GF-D8 (cell line): ENCODE data around the gene B4GALNT2.
"Not testable (repeated sequence)": the region's sequence is repeated elsewhere in the genome, so short reads cannot be mapped to it uniquely, and the experiment has no call there.

Experiments used
- DNase-seq: peaks from one replicate; lab custom pipeline; 2025; lab: John Stamatoyannopoulos, UW

Gene B4GALNT2

GRCh38 chr17:49121696-49122292, 10.8 kb upstream of the B4GALNT2 start:
- DNase-seq: no peak

DNA sequence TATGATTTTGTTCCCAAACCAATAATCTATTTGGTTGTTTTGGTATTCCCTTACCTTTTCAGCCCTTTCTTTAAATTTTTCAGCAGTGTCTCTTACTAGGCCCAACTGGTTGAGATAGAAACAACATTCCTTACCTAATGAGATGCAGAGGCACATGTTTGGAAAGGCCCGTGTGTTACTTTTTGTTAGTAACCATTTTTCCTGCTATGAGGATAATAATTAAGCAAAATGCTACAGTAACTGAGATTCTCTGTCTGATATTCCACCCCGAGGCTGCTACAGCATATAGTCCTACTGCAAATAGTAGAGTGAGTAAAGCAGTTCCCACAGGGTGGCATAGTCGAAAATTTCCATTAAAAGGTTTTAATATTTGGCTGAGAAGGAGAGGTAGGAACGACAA, 10.0 kb upstream of the B4GALNT2 start:
- no peak for DNase-seq

- no peak for DNase-seq
Observed at GRCh38 chr17:49123061-49123460, 9.5 kb upstream of the B4GALNT2 start.

DNA sequence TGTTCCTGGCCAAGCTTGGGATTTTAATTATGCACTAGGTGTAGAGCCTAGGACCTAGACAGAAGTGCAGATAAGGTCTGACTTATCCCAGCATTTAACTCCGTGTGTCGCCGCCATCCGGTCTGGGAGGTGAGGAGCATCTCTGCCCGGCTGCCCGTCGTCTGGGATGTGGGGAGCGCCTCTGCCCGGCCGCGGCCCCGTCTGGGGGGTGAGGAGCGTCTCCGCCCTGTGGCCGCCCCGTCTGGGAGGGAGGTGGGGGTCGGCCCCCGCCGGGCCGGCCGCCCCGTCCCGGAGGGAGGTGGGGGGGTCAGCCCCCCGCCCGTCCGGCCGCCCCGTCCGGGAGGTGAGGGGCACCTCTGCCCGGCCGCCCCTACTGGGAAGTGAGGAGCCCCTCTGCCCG, 7.1 kb upstream of the B4GALNT2 start:
- DNase-seq: no peak

GRCh38 chr17:49126183-49126859, 6.2 kb upstream of the B4GALNT2 start:
- not testable (repeated sequence) for DNase-seq

DNA sequence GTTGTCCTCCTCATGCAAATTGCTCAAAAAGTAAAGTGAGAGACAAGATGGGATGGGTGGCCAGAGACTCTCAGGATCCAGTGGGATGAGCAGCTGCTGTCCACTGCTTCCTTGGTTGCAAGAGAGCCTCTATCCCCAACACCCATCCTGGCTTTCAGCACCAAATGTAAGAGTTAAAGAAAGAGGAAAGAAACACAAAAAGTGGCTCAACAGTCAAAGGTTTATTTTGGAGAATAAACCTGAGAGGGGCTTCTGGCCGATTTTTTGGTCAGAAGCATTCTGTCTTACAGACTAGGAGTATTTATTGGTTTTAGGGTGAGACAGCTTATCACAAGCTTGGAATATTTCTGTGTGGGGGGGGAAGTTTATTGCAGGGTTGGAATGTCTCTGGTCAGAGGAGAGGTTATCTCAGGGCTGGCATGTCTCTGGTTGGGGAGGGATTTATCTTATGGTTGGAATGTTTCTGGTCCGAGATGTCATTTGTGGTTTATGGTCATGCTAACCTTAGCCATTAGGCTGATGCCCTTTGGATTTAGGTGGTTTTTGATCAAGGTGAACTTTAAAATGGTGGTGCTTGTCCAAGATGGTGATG, 3.1 kb upstream of the B4GALNT2 start:
- DNase-seq: not testable (repeated sequence)

DNA sequence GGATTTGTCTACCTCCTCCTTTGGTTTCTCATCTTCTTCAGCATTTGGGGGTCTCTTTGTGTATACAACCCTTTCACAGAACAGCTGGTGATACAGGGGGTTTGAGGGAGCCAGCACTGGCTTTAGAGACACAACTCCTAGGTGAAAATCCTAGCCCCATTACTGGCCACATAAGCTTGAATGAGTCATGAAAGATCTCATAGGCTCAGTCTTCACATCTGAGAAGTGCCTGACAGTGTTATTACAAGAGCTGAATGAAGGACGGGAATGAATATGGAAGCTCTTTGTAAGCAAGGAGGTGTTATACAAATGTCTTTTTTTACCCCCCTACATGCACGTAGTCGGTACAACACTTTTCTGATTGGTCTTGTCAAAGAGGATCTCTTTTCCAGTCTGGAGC, 1.7 kb upstream of the B4GALNT2 start:
- no peak for DNase-seq

GRCh38 chr17:49132317-49132698, 261 bp upstream of the B4GALNT2 start:
- no peak for DNase-seq

GRCh38 chr17:49136335-49136734, 3.8 kb downstream of the B4GALNT2 start:
- no peak for DNase-seq

GRCh38 chr17:49145654-49146053, 13.1 kb downstream of the B4GALNT2 start:
- not testable (repeated sequence) for DNase-seq

DNA sequence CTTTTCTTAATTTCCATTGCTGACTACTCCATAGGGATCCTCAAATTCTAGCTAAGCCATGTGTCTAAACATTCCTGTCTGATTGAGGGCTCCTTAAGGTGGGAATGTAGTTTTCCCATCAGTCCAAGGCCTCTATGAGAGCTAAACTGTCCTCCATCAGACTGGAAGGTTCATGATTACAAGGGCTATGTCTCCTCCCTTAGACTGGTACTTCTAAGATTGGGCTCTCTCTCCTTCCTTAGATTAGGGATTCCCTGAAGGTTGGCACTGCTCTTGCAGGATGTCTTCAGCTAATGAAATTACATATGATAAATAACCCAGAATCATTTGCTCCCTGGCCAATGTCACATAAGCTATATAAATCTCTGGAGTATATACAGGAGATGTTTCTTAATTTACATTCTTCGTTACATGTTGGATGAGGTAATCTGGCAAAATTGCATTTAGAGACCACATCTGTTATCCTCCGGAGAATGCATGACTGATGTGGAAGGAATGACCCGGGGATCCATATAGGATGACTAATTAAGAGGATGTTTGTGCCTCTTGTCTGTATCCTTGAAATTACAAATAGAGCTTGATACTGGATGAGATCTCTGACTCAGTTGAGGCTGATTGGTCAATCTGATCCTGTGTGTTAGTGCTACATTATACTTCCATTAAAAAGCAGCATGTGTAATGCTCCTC, 14.2 kb downstream of the B4GALNT2 start:
- no peak for DNase-seq

GRCh38 chr17:49148171-49148570, 15.6 kb downstream of the B4GALNT2 start:
- no peak for DNase-seq

DNA sequence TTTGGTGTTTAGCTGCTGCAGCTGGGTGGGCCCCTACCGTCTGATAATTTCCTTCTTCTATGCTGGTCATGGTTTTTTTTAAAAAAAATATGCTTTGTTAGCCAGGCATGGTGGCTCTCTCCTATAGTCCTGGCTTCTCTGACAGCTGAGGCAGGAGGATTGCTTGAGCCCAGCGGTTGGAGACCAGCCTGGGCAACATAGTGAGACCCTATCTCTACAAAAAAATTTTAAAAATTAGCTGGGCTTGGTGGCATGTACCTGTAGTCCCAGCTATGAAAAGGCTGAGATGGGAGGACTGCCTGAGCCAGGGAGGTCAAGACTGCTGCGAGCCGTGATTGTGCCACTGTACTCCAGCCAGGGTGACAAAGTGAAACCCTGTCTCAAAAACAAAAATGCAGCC, 19.4 kb downstream of the B4GALNT2 start:
- no peak for DNase-seq

DNA sequence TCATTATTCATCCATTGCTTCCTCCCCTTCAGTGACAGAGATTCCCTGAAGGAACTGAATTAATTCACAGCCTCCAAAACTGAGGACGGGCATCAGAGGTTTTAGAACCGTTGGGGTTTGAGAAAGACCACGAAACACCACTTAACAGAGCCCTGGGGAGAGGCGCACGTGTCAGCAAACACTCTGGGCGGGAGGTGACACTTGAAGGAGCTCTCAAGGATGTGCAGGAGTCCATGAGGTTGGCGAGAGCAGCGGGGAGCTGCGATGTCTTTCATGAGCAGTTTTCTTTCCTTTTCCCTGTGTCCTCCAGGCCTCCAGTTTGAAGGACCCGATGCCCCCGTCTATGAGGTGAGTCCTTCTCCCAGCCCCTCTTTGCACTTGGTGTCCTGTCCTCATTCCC, 23.7 kb downstream of the B4GALNT2 start:
- no peak for DNase-seq

- DNase-seq: no peak
Observed at GRCh38 chr17:49157784-49158183, 25.2 kb downstream of the B4GALNT2 start.

DNA sequence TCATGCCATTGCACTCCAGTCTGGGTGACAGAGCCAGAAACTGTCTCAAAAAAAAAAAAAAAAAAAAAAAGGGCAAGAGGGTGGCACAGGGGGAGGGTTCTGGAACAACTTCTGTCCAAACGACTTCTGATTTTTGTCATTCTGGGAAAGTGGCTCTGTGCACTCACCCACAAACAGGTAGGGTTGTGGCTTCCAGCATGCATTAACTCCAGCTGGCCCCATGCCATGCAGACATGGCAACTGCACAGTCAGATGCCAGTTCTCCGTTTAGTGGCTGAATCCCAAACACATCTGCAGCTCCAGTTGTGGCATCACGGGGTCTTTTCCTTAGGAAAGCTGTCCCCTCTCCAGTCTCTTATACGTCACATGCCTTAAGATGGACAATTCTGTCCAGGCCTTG, 30.3 kb downstream of the B4GALNT2 start:
- no peak for DNase-seq

GRCh38 chr17:49165143-49165542, 32.6 kb downstream of the B4GALNT2 start:
- DNase-seq: no peak

DNA sequence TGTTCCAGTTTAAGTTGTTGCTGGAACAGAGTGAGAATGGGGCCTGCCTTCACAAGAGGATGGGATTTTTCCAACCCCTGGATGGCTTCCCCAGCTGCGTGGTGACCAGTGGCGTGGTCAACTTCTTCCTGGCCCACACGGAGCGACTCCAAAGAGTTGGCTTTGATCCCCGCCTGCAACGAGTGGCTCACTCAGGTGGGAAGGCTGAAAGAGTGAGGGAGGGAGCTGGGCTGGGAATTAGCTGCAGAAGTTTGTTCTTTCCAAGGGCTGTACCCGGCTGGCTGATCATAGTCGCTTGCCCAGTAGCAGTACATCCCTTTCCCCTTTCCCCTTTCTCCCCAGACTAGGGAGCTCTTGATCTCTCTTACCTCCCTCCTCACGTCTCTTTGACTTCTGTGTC, 36.1 kb downstream of the B4GALNT2 start:
- DNase-seq: no peak

- DNase-seq: no peak
Observed at GRCh38 chr17:49170216-49170615, 37.6 kb downstream of the B4GALNT2 start.

DNA sequence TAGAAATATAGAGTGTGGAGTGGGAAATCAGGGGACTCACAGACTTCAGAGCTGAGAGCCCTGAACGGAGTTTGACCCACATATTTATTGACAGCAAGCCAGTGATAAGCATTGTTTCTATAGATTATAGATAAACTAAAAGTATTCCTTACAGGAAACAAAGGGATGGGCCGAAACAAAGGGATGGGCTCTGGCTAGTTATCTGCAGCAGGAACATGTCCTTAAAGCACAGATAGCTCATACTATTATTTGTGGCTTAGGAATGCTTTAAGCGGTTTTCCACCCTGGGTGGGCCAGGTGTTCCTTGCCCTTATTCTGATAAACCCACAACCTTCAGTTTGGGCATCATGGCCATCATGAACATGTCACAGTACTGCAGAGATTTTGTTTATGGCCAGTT, 38.1 kb downstream of the B4GALNT2 start:
- DNase-seq: not testable (repeated sequence)

GRCh38 chr17:49175978-49176377, 43.4 kb downstream of the B4GALNT2 start:
- DNase-seq: not testable (repeated sequence)

- DNase-seq: no peak
Observed at GRCh38 chr17:49180303-49180702, 47.7 kb downstream of the B4GALNT2 start.

DNA sequence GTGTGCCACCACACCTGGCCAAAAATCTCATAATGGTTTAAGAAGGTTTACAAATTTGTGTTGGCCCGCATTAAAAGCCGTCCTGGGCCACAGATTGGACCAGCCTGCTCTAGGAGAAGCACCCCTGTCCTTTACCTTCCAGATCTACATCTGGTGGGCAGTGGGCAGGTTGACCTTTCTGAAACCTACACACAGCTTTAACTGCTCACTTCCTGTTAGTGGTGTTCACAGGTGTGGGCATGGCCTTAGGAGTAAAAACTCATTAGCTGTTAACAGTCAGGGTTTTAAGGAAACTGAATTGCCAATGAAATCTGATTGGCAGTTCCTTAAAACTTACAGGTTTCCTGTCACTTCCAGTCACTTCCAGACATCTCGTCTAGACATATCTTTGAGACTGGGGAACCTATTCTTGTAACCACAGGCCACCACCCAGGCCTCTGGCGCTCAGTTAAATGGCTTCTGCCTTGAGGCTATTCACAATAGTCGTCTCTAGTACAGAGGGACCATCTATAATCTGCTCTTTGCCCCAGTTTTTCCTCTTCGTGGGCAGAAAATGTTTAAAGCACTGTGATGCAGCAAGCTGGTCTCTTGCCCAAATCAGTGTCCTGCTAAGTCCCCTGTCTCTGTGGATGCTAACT, 48.5 kb downstream of the B4GALNT2 start:
- no peak for DNase-seq
